ENCODE measurements around the gene APOLD1.

DNA sequence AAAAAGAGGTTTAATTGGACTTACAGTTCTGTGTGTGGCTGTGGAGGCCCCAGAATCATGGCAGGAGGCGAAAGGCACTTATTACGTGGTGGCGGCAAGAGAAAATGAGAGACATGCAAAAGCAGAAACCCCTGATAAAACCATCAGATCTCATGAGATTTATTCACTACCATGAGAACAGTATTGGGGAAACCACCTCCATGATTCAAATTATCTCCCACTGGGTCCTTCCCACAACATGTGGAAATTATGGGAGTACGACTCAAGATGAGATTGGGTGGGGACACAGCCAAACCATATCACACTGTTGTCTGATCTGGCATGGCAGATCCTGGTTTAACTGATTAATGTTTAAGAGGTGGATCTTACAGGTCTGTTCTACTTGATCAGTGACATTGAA is 33.2 kb downstream of the APOLD1 start:
- no peak for TF ChIP-seq CTCF (IDR thresholded peaks at IDR 0.05)
- no peak for TF ChIP-seq POLR2A (IDR thresholded peaks at IDR 0.05)
